DMS53 treated with DMSO at 0.1 percent for 48 hours (cell line): ENCODE data around the gene SNRPN.
"Not testable (repeated sequence)": the region's sequence is repeated elsewhere in the genome, so short reads cannot be mapped to it uniquely, and the experiment has no call there.

ENCODE experiments used
- DNase-seq: peaks from one replicate; lab custom pipeline; 2025; ENCODE audit not compliant: unreplicated experiment; lab: John Stamatoyannopoulos, UW

SNRPN gene

GRCh38 chr15:24966364-24967103, 11.7 kb downstream of the SNRPN start:
- no peak for DNase-seq

- no peak for DNase-seq
Observed at GRCh38 chr15:24971052-24971451, 16.3 kb downstream of the SNRPN start.

- DNase-seq, result no peak
Observed at GRCh38 chr15:24971772-24972171, 17.0 kb downstream of the SNRPN start.

GRCh38 chr15:24972707-24973106, 17.9 kb downstream of the SNRPN start:
- DNase-seq, result not testable (repeated sequence)

GRCh38 chr15:24976932-24977331, 22.1 kb downstream of the SNRPN start:
- DNase-seq, result no peak

- DNase-seq, result no peak
Observed at GRCh38 chr15:24977686-24978085, 22.9 kb downstream of the SNRPN start.

GRCh38 chr15:24985224-24985623, 30.4 kb downstream of the SNRPN start:
- no peak for DNase-seq

GRCh38 chr15:24986653-24987052, 31.9 kb downstream of the SNRPN start:
- no peak for DNase-seq

GRCh38 chr15:25019434-25019833, 64.6 kb downstream of the SNRPN start:
- DNase-seq, result no peak

GRCh38 chr15:25022233-25022632, 67.4 kb downstream of the SNRPN start:
- no peak for DNase-seq
